Activated naive CD4-positive, alpha-beta T cell treated with anti-CD3 and anti-CD28 coated beads, Interleukin-2, amount 10 ng/mL, durations not matched to agents 5 hours and 36 hours (primary cell): Measurements from ENCODE around the gene ZNF831. TPM values are rescaled to one million over a fixed set of nuclear protein-coding genes. Genes with fewer than 3 reads are reported as not detected.

ENCODE experiments used
- total RNA-seq, 2 experiments: library from RNA; stranded (reverse); gene quantifications; one replicate each; pipeline ENCODE4 v1.2.3, GENCODE V29; 2021

The ZNF831 gene
- 10 to 100 TPM in 1 of 2 experiments, 1 to 10 TPM in 1; 9.7 to 10.8 TPM for total RNA-seq

GRCh38 chr20:59163631-59164530, at the start of gene ZNF831:
TSS of gene ZNF831 (plus strand) at chr20:59163821. CDS start at chr20:59191020, 27,199 bp downstream.

GRCh38 chr20:59300333-59301081, 136.9 kb downstream of the ZNF831 start, which contains the start of gene EDN3:
TSS of gene EDN3 (plus strand) at chr20:59300611. CDS start at chr20:59300813, 202 bp downstream.

Other genes starting within 250 kb of the ZNF831 start
- gene NELFCD, start 182.6 kb upstream of the ZNF831 start, total RNA-seq, result 10 to 100 TPM; 65.1 to 65.6 TPM
- gene CTSZ, start 156.6 kb upstream of the ZNF831 start, total RNA-seq, result 10 to 100 TPM; 43.6 to 48.9 TPM
- gene TUBB1, start 144.4 kb upstream of the ZNF831 start, total RNA-seq, result not detected
- gene ATP5F1E, start 131.5 kb upstream of the ZNF831 start, total RNA-seq, result 100 to 1,000 TPM; 102 to 110 TPM
- gene PRELID3B, start 121.0 kb upstream of the ZNF831 start, total RNA-seq, result 10 to 100 TPM; 64.2 to 72.3 TPM
- not detected for gene EDN3, start 136.8 kb downstream of the ZNF831 start, total RNA-seq